Neural cell (in vitro differentiated cells): ENCODE results near the gene RASA1. TPM values are rescaled to one million over a fixed set of nuclear protein-coding genes. Genes with fewer than 3 reads are reported as not detected.

Experiments
- H2AFZ ChIP-seq: fragments of 200-600, 300-800 bp; sonication (generic), shearing (Covaris generic); 2 replicates; pipeline ENCODE4 v1.6.0; 2014; ENCODE audit warnings: low read depth, mild to moderate bottlenecking, antibody characterized with exemption, low read length, moderate library complexity
- H3F3A ChIP-seq: fragments of 200-600 bp; shearing (Covaris generic); 2 replicates; pipeline ENCODE4 v1.6.1; 2016; ENCODE audit warnings: mild to moderate bottlenecking, moderate library complexity, mixed read lengths, antibody characterized with exemption, low read length; ENCODE audit not compliant: insufficient read depth, poor library complexity, severe bottlenecking
- H3K27ac ChIP-seq: fragments of 200-600, 300-800 bp; sonication (generic), shearing (Covaris generic); 2 replicates; pipeline ENCODE4 v1.5.1; 2014; ENCODE audit warnings: mild to moderate bottlenecking, low read length, moderate library complexity
- H3K27me3 ChIP-seq: fragments of 300-800, 200-600 bp; sonication (generic), shearing (Covaris generic); 2 replicates; pipeline ENCODE4 v1.6.0; 2014; ENCODE audit warnings: mild to moderate bottlenecking, low read depth, low read length, moderate library complexity; ENCODE audit not compliant: insufficient read depth
- H3K36me3 ChIP-seq: fragments of 300-800, 200-600 bp; sonication (generic), shearing (Covaris generic); 2 replicates; pipeline ENCODE4 v1.5.1; 2014; ENCODE audit warnings: mild to moderate bottlenecking, antibody characterized with exemption, low read length, moderate library complexity; ENCODE audit not compliant: insufficient read depth
- H3K4me2 ChIP-seq: fragments of 300-800, 200-600 bp; sonication (generic), shearing (Covaris generic); 2 replicates; pipeline ENCODE4 v1.6.0; 2014; ENCODE audit warnings: mild to moderate bottlenecking, low read length
- H3K4me3 ChIP-seq: fragments of 300-800, 200-600 bp; sonication (generic), shearing (Covaris generic); 2 replicates; pipeline ENCODE4 v1.5.1; 2014; ENCODE audit warnings: mild to moderate bottlenecking, low read length, moderate library complexity
- H3K79me2 ChIP-seq: fragments of 200-600 bp; shearing (Covaris generic); replicated peaks from 2 replicates; pipeline ENCODE4 v1.6.0; 2014; ENCODE audit warnings: mild to moderate bottlenecking, low read length, moderate library complexity; ENCODE audit not compliant: insufficient read depth
- H3K9ac ChIP-seq: fragments of 300-800, 200-600 bp; sonication (generic), shearing (Covaris generic); 2 replicates; pipeline ENCODE4 v1.6.1; 2016; ENCODE audit warnings: mild to moderate bottlenecking, low read length, mixed read lengths
- H3K9me2 ChIP-seq: fragments of 200-600 bp; shearing (Covaris generic); 2 replicates; pipeline ENCODE4 v1.6.1; 2016; ENCODE audit warnings: mild to moderate bottlenecking, low read length, mixed read lengths; ENCODE audit not compliant: insufficient read depth
- H3K9me3 ChIP-seq: fragments of 200-600, 300-800 bp; sonication (generic), shearing (Covaris generic); 2 replicates; pipeline ENCODE4 v1.6.1; 2016; ENCODE audit warnings: mild to moderate bottlenecking, mixed run types, low read length, moderate library complexity, mixed read lengths
- H4K20me1 ChIP-seq: fragments of 200-600 bp; shearing (Covaris generic); 2 replicates; pipeline ENCODE4 v1.6.1; 2016; ENCODE audit warnings: mild to moderate bottlenecking, mixed run types; ENCODE audit not compliant: insufficient read depth
- CTCF ChIP-seq: fragments of 450-650 bp; IDR thresholded peaks from 2 replicates; pipeline ENCODE4 v1.5.1; 2014; ENCODE audit warnings: antibody characterized with exemption, mild to moderate bottlenecking, moderate library complexity; ENCODE audit not compliant: poor library complexity, severe bottlenecking
- EP300 ChIP-seq: fragments of 450-650 bp; conservative IDR thresholded peaks from 2 replicates; pipeline ENCODE4 v1.6.1; 2014; ENCODE audit warnings: antibody characterized with exemption, mild to moderate bottlenecking, moderate library complexity; ENCODE audit not compliant: poor library complexity, severe bottlenecking
- EZH2 ChIP-seq: fragments of 200-600, 300-800 bp; shearing (Covaris generic), sonication (generic); IDR thresholded peaks from 2 replicates; pipeline ENCODE4 v1.6.1; 2014; ENCODE audit warnings: antibody characterized with exemption, low read length, borderline replicate concordance, mild to moderate bottlenecking; ENCODE audit not compliant: insufficient read depth, poor library complexity, severe bottlenecking
- MXI1 ChIP-seq: fragments of 450-650 bp; conservative IDR thresholded peaks from 2 replicates; pipeline ENCODE4 v1.6.1; 2014; ENCODE audit warnings: antibody characterized with exemption, mild to moderate bottlenecking; ENCODE audit not compliant: poor library complexity, severe bottlenecking
- POLR2AphosphoS5 ChIP-seq: IDR thresholded peaks from 2 replicates; pipeline ENCODE4 v1.6.1; 2012
- RAD21 ChIP-seq: fragments of 450-650 bp; conservative IDR thresholded peaks from 2 replicates; pipeline ENCODE4 v1.6.1; 2014; ENCODE audit warnings: antibody characterized with exemption, mild to moderate bottlenecking, moderate library complexity
- REST ChIP-seq: IDR thresholded peaks from 2 replicates; pipeline ENCODE4 v1.6.1; 2012; ENCODE audit warnings: borderline replicate concordance
- SMC3 ChIP-seq: fragments of 450-650 bp; conservative IDR thresholded peaks from 2 replicates; pipeline ENCODE4 v1.6.1; 2014; ENCODE audit warnings: antibody characterized with exemption, mild to moderate bottlenecking, moderate library complexity; ENCODE audit not compliant: poor library complexity
- TAF1 ChIP-seq: IDR thresholded peaks from 2 replicates; pipeline ENCODE4 v1.6.1; 2012; ENCODE audit warnings: low read depth
- polyA plus RNA-seq: library from polyadenylated mRNA; depleted of rRNA; stranded (reverse); fragments of >200 nt; gene quantifications from 2 replicates; pipeline ENCODE4 v1.2.3, GENCODE V29; 2014

Gene RASA1
- polyA plus RNA-seq, 1 donor from 2014 or later, result 72.8 TPM

GRCh38 chr5:87430863-87431457 is 163.3 kb downstream of the RASA1 start:
- no peak overlapping the region for H2AFZ ChIP-seq
- H3K36me3 ChIP-seq, result no peaks in the 10 kb centered on the region
- H3K9me3 ChIP-seq, result no peaks in the 10 kb centered on the region
- no peak overlapping the region for H3K27ac ChIP-seq
- H3K9ac ChIP-seq, result no peak overlapping the region
- no peak overlapping the region for H3K4me2 ChIP-seq
- no peaks in the 10 kb centered on the region for H3K27me3 ChIP-seq
- no peaks in the 10 kb centered on the region for H3K79me2 ChIP-seq
- H4K20me1 ChIP-seq, result no peaks in the 10 kb centered on the region
- no peaks in the 10 kb centered on the region for H3F3A ChIP-seq
- no peak overlapping the region for H3K4me3 ChIP-seq
- no peaks in the 10 kb centered on the region for H3K9me2 ChIP-seq
- TF ChIP-seq RAD21 (no peak), SMC3 (no peak), CTCF (no peak), POLR2AphosphoS5 (no peak), TAF1 (no peak)

- Histone ChIP-seq H3K9me3 (no peaks in the 10 kb centered on the region), H3F3A (no peaks in the 10 kb centered on the region), H3K4me2 (no peak overlapping the region), H3K27ac (no peak overlapping the region), H3K79me2 (no peaks in the 10 kb centered on the region), H3K36me3 (no peaks in the 10 kb centered on the region), H3K9me2 (no peaks in the 10 kb centered on the region), H2AFZ (no peak overlapping the region), H3K9ac (no peak overlapping the region), H3K4me3 (no peak overlapping the region), H3K27me3 (no peaks in the 10 kb centered on the region), H4K20me1 (no peaks in the 10 kb centered on the region)
- no peak for TF ChIP-seq MXI1
These were observed 164.8 kb downstream of the RASA1 start for GRCh38 chr5:87432460-87432859.

GRCh38 chr5:87433945-87434344 is 166.3 kb downstream of the RASA1 start:
- H3K79me2 ChIP-seq, result no peaks in the 10 kb centered on the region
- H4K20me1 ChIP-seq, result no peaks in the 10 kb centered on the region
- no peak overlapping the region for H3K9ac ChIP-seq
- H3K36me3 ChIP-seq, result no peaks in the 10 kb centered on the region
- H3F3A ChIP-seq, result no peaks in the 10 kb centered on the region
- no peak overlapping the region for H3K27ac ChIP-seq
- no peaks in the 10 kb centered on the region for H3K9me2 ChIP-seq
- no peak overlapping the region for H3K4me2 ChIP-seq
- TF ChIP-seq MXI1 (no peak), EP300 (no peak), CTCF (no peak), TAF1 (no peak), REST (no peak), RAD21 (no peak), POLR2AphosphoS5 (no peak), SMC3 (no peak), EZH2 (no peak)
- H3K4me3 ChIP-seq, result no peak overlapping the region
- no peaks in the 10 kb centered on the region for H3K27me3 ChIP-seq
- H2AFZ ChIP-seq, result no peak overlapping the region
- no peaks in the 10 kb centered on the region for H3K9me3 ChIP-seq
